ENCODE data around the gene ZNF471.

The ZNF471 gene

DNA sequence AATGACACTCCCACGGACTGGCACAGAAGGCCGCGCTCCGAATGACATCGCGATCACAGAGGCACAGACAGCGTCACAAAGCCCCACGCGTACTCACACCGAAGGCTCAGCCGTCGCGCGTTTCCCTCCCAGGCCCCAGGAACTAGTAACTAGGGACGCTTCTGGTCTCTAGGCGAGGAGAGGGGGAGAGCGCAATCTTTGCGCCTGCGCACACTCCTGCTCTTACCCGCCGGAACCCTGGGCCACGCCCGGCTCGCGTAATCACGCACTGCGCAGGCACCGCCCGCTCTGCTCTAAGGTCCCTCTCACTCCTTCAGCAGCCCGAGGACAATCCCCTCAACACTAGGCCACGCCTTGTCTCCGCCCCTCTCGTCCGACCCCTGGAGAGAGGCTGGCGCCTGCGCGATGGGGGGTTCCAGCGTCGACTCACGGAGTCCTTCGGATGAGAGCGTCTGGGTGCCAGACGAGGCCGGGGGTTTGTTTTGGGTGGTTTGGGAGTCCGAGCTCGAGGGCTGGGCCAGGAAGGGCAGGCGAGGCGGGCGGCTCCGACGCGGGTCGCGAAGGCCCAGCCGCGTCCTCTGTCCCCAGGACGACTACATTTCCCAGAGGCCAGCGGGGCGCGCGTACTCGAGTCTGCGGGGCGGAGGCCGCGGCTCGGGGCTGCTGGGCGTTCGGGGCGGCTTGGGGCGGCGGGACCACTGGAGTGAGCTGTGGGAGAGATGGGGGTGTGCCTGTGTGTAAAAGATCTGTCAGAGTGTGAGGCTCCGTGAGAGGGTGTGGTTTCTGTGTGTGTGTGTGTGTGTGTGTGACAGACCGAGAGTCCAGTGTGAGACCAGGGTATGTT is at the start of gene ZNF471:
Gene ZNF471 (plus strand): TSS at position 410 of the 844 bp plus-strand sequence. CDS start 3,717 bp downstream, outside the sequence.
- in situ Hi-C loops (cut with MboI; ENCODE audit: low sequenced_read_pairs): no loop called here

DNA sequence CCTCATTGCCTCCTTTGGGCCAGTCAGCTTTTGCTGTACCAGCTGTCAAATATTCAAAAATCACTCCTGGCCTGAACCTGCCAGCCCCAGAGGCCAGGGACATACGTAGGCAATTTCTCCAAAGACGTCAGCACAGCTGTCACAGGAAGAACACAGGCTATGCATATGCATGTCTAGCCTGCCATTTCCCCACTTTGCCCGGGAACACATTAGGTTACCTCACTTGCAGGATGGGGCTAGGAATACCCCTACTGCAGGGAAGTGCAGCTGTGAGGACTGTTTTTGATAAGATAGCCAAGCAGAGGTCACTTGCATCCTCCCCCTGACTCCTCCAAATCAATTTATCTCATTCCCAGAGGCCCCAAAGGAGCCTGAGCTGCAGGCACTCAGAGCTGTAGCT is 33.3 kb upstream of the ZNF471 start:
- in situ Hi-C loops (cut with MboI; ENCODE audit: low sequenced_read_pairs): no loop called here

DNA sequence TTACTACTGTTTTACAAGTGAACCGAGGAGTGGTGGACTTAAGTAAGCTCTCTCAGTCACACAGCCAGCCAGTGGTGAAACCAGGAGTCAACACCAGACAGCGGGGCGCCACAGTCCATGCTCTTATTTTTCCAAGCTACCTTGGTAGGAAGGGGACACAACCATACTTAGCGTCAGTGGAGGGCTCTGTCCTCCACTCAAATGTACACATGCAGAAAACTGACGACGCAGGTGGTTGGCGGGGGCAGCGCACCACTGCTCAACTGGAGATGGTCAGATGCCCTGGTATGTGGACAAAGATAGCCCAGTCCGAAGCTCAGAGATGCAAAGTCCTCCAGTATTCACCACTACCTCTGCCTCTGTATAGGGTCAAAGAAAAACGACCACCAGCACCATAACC is 31.6 kb upstream of the ZNF471 start:
- in situ Hi-C loops (cut with MboI; ENCODE audit: low sequenced_read_pairs): no loop called here

DNA sequence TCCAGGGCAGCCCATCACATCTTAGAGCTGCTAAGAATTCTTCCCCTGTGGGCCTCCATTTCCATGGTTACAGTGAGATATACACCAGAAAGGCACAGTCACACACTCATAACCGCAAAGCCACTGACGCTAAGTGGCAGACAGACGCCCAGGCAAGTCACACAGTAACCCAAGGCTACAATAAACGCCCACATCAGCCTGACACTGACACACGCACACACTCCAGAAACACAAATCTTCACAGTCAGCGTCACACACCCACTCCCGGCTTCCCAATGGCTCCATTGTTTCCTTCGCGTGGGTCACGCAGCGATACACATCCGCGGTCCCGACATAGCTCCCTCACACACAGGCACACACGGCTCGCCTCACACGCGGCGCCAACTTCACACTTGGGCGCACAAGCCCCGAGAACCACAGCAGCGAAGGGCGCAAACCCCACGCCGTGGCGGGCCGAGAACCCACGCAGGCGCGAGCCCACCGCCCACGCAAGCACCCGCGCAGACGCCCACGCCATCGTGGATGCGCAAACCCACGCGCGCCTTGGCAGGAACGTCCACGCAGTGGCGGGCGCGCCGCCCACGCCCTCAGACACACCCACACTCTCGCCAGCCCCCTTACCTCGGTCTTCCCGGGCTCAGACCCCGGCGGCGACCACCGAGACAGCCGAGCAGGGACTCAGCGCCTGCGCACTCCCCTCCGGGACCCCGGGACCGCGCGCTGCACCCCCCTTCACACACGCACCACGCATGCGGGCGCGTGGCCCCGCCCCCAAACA is 30.8 kb upstream of the ZNF471 start, which contains the start of gene ZNF667:
Gene ZNF667 (minus strand): TSS at position 695 of the 778 bp plus-strand sequence. CDS start 14,975 bp downstream, outside the sequence.
- in situ Hi-C loops (cut with MboI; ENCODE audit: low sequenced_read_pairs): no loop called here

DNA sequence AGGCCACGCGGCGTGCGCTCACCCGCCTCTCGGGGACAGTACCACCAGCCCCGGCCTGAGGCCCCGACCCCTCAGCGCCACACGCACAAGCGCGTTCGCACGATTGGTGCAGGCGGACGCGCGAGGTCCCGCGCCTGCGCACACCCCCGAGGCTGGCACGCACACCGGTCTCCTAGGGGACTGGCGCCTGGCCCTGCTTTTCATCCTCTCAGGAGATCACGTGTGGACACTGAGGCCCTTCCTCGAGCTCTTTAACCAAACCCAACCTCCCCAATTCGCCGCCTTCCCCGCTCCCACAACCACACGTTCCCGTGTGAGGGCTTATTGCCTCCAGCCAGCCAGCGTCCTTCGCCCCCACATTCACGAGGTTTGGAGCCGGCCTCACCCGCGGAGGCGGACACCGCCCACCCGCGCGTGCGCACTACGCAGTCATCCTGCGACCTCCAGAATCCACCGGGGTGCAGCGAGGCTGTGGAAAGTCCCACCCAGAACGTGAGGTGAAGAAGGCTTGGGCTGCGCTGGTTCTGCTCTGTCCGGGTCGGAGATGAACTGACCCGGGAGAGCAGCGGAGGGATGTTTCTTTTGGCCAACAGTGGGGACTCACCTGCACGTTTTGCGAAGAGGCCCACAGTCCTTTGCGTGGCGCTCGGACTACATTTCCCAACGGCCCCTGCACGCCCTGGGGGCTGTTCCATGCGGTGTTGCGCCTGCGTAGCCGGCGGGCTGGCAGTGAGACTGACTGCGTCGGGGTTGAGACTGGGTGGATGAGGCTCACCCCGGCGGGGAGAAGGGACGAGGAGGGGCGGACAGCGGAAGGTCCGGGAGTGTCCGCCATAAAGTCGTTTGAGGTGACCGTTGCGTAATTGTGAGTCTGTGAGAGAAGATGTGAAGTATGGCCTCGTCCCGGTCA is 30.0 kb upstream of the ZNF471 start:
- in situ Hi-C loops (cut with MboI; ENCODE audit: low sequenced_read_pairs): no loop called here

DNA sequence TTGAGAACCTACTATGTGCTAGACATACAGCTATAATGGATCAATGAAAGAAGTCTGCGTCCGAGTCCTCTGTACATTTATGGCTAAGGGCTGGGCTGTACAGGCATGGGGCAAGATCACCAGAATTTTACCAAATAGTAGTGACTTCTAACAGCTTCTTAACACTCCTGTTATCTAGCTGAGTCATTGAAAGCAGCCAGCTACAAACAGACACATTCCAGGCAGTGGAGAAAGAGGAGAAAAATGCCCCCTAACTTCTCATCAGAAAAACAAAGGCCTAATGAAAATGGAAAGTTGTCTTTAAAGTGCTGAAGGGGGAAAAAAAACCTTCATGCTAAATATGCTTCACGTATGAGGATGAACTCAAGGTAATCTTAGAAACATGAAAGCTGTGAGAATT is 16.3 kb upstream of the ZNF471 start:
- in situ Hi-C loops (cut with MboI; ENCODE audit: low sequenced_read_pairs): no loop called here

DNA sequence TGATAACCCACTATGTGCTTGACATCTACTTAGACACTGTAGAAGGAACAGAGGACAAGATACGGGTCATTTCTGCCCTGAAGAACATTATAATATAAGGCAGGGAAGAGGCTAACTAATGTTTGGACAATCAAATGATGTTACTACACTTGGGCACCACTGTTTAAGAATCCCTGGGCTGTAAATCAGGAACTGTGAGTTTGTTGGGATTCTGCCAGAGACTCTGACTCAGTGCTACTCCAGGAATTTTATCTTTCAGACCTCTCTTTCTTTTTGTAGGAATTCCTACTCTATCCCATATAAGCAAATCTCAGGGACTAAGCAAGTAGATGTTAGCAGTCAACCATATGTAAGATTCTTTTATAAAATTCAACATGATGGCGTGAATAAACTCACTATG is 3.1 kb upstream of the ZNF471 start:
- in situ Hi-C loops (cut with MboI; ENCODE audit: low sequenced_read_pairs): no loop called here

DNA sequence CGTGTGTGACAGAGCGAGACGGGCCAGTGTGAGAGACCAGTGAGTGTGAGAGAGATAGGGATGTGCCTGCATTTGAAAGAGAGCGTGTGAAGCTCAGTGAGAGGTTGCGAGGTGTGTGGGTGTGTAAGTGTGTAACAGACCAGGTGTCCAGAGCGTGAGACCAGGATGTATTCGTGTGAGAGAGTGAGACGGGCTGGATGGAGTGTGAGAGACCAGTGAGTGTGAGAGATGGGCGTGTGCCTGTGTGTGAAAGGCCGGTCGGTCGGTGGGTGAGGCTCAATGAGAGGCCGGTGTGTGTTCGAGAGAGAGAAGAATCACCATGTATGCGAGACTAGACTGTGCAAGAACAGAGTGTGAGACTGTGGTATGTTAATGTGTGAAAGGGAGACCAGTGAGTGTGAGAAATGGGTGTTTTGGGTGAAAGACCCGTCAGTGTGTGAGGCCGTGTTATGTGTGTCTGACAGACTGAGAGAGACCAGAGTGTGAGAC is 679 bp downstream of the ZNF471 start:
- in situ Hi-C loops (cut with MboI; ENCODE audit: low sequenced_read_pairs): no loop called here

DNA sequence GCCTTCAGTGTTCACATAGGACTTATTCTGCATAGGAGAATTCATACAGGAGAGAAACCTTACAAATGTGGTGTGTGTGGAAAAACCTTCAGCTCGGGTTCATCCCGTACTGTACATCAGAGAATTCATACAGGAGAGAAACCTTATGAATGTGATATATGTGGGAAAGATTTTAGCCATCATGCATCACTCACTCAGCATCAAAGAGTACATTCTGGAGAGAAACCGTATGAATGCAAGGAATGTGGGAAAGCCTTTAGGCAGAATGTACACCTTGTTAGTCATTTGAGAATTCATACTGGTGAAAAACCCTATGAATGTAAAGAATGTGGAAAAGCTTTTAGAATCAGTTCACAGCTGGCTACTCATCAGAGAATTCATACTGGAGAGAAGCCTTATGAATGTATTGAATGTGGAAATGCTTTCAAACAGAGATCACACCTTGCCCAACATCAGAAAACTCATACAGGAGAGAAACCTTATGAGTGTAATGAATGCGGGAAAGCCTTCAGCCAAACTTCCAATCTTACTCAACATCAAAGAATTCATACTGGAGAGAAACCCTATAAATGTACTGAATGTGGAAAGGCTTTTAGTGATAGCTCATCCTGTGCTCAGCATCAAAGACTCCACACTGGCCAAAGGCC is 17.7 kb downstream of the ZNF471 start:
- in situ Hi-C loops (cut with MboI; ENCODE audit: low sequenced_read_pairs): no loop called here

DNA sequence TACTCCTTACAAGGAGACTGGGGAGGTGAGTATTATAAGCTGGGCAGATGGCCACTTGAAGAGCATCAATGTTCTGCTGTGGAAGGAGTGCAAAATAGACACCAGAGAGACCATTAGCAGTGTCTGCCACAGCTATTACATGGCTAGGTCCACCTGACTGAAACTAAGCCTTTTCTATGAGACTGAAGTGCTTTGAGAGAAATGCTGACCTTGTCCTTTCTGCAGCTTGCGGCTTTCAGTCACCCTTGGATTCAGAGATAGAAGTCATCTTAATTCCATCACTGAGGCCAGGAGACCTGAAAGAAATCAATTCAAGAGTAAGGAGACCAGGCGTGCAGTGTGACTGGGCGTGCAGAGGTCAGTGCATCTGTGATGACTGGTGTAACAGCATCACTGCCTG is 29.8 kb downstream of the ZNF471 start:
- in situ Hi-C loops (cut with MboI; ENCODE audit: low sequenced_read_pairs): no loop called here

DNA sequence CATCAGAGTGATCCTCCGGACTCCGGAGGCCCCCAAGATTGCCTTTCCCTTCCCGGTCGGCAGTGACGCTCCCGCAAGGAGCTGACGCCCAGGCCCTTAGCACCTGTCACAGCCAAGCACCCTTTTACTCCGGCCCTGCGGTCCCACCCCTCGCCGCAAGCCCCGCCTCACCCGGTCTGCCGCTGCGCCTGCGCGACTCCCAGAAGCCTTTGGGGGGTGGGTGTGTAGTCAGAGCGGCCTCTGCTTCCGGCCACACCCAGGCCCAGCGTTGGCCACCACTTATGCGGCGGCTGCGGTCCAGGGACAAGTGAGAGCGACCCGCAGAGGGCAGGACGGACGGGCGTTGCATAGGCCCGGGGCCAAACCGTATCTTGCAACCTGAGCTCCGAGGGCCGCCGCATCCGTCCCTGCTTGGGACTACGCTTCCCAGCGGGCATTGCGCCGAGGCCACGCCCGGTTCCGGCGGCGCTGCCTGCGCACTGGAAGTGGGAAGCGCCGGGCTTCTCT is 30.7 kb downstream of the ZNF471 start:
- in situ Hi-C loops (cut with MboI; ENCODE audit: low sequenced_read_pairs): no loop called here

DNA sequence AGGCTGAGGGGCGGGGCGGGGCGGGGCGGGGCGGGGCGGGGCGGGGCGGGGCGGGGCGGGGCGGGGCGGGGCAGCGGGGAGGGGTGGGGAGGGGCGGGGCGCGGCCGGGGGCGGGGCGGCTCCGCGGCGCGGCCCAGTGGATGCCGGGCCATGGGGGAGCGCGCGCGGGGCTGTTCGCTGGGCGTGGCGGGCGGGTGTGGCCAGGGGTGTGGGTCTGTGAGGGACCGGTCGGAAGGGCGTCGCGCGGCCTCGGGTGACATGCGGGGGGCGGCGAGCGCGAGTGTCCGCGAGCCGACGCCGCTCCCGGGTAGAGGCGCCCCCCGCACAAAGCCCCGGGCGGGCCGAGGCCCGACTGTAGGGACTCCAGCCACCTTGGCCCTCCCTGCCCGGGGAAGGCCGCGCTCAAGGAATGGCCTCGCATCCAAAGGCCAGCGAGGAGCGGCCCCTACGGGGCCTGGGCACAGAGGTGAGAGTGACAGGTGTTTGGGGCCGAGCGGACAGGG is 31.2 kb downstream of the ZNF471 start, which contains the start of gene ZFP28:
Gene ZFP28 (plus strand): TSS at position 188 of the 503 bp plus-strand sequence. CDS start 71 bp downstream, at position 259.
- in situ Hi-C loops (cut with MboI; ENCODE audit: low sequenced_read_pairs): no loop called here

DNA sequence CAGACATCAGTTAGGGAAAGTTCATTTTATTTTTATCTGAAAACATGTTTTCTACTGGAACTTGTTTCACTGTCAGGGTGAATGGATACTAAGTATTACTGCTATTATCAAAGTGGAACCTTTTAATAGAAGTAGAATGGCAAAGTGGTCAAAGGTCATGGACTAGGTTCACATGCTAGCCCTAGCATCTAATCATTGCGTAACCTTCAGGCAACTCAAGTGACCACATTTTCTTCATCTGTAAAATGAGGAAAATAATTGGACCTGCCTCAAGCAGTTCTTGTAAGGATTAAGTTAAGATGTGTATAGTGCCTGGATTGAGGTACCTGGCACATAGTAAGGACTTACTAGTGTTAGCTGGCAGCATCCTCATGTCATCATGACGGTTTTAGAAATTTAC is 36.1 kb downstream of the ZNF471 start:
- in situ Hi-C loops (cut with MboI; ENCODE audit: low sequenced_read_pairs): no loop called here

DNA sequence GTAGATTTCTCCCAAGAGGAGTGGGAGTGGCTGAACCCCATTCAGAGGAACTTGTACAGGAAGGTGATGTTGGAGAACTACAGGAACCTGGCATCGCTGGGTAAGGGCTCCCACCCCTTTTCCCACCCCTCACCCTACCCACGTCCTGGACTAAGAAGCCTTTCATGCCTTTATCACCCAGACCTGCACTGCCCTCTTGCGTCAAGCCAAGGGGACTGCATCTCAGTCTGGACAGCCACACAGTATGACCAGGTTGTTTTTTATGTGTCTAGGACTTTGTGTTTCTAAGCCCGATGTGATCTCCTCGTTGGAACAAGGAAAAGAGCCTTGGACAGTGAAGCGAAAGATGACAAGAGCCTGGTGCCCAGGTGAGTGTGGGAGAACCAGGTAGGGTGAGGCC is 39.9 kb downstream of the ZNF471 start:
- in situ Hi-C loops (cut with MboI; ENCODE audit: low sequenced_read_pairs): no loop called here

DNA sequence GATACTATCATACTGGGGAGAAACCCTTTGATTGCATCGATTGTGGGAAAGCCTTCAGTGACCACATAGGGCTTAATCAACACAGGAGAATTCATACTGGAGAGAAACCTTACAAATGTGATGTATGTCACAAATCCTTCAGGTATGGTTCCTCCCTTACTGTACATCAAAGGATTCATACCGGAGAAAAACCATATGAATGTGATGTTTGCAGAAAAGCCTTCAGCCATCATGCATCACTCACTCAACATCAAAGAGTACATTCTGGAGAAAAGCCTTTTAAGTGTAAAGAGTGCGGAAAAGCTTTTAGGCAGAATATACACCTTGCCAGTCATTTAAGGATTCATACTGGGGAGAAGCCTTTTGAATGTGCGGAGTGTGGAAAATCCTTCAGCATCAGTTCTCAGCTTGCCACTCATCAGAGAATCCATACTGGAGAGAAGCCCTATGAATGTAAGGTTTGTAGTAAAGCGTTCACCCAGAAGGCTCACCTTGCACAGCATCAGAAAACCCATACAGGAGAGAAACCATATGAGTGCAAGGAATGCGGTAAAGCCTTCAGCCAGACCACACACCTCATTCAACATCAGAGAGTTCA is 46.7 kb downstream of the ZNF471 start:
- in situ Hi-C loops (cut with MboI; ENCODE audit: low sequenced_read_pairs): no loop called here

DNA sequence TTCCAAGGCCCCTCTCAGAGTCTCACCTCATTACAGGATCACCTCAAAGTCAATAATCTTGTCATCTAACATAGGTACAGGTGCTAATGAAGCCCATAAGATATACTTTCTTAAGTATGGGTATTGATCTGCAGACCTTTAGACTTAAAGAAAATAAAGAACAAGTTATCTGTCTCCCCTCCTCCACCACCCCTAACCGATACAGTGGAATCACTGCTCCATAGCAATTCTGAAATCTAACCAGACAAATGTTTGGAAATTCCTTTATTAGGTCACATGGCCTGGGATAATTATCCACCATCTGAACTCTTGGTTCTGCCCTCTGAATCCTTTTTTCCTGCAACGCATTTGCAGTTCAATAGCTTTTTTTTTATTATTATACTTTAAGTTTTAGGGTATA is 55.1 kb downstream of the ZNF471 start:
- in situ Hi-C loops (cut with MboI; ENCODE audit: low sequenced_read_pairs): no loop called here

DNA sequence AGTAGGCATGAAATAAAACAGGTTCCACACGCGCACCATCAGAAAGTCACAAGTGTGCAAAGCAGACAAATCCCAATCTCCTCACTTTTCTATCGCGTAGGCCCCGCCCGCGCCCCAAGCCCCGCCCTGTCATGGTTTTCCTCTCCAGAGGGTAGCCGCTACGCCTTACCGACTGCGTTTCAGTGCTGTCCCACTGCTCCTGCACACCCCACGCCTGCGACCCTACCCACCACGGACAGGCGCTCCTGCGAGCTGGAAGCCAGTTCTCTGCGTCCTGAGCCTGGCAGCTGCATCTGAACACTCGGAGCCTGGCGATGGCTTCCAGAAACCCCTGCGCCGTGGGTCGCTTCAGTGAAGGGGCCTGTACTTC is 59.2 kb downstream of the ZNF471 start:
- in situ Hi-C loops (cut with MboI; ENCODE audit: low sequenced_read_pairs): no loop called here

DNA sequence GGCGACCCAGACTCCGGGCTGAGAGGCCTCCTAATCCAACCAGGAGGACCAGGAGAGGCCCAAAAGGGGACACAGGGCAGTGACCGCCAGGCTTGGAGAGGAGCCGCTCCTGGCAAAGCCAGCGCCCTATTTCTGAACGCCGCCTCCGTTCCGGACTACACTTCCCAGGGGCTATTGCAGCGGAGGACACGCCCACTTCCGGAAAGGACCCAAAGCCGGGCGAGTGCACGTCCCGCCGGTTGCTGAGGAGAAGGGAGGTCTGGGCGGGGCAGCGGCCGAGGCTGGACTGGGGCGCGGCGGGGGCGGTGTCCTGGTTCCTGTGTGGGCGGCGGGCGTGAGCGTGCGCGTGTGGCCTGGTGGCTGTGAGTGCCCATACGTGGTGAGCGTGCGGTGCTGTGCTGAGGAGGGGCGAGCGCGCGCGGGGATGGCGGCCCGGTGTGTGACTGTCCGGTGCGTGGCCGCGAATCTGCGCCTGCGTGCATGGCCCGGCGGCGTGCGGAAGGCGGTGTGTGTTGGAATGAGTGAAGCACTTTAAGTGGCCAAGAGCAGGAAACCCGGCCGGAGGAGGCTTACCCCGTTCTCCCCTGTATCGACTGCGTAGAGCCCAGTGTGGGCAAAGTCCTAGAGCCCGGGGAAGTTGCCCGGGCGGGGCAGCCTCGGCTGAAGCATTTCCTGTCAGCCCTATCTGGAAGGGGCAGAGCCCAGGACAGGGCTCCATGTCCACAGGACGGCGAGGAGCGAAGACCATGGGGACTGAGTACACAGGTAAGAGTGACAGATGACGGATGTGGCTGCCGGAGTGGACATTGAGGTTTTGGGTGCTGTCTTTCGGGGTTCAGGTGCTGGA is 59.8 kb downstream of the ZNF471 start, which contains the start of gene ZNF470:
Gene ZNF470 (plus strand): TSS at position 195 of the 847 bp plus-strand sequence. CDS start 2,844 bp downstream, outside the sequence.
- in situ Hi-C loops (cut with MboI; ENCODE audit: low sequenced_read_pairs): no loop called here

Data from HL-60/S4 treated with phorbol 12-myristate 13-acetate at 8.2 ng/mL for 4 days and 3 days (cell line).